Measurements from ENCODE around the gene FBXO27.
"Not testable (repeated sequence)": the region's sequence is repeated elsewhere in the genome, so short reads cannot be mapped to it uniquely, and the experiment has no call there.

FBXO27 gene

DNA sequence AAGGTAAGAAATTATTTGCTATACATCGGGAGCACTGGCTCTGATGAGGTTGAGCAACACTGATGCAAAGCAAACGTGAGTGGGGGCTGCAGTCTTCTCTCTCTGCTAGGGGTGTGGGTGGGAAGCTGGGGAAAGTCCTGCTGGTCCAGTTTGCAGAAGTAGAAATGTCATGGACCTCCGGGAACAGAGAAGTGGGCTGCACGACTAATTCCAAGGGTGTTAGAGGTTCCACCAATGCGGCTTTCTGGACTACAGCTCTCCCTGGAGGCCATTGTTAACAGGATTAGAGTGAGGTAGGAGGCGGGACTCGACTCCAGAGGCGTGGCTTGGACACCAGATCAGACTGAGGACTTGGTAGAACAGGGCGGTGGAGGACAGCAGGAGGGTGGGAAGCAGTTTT lies 5.7 kb upstream of the FBXO27 start:
- DNase-seq: peak; percentile 31

- DNase-seq: no peak
These were observed 4.8 kb upstream of the FBXO27 start for GRCh38 chr19:39037194-39037593.

- no peak for DNase-seq
These were observed 4.2 kb upstream of the FBXO27 start for GRCh38 chr19:39036581-39036980.

DNA sequence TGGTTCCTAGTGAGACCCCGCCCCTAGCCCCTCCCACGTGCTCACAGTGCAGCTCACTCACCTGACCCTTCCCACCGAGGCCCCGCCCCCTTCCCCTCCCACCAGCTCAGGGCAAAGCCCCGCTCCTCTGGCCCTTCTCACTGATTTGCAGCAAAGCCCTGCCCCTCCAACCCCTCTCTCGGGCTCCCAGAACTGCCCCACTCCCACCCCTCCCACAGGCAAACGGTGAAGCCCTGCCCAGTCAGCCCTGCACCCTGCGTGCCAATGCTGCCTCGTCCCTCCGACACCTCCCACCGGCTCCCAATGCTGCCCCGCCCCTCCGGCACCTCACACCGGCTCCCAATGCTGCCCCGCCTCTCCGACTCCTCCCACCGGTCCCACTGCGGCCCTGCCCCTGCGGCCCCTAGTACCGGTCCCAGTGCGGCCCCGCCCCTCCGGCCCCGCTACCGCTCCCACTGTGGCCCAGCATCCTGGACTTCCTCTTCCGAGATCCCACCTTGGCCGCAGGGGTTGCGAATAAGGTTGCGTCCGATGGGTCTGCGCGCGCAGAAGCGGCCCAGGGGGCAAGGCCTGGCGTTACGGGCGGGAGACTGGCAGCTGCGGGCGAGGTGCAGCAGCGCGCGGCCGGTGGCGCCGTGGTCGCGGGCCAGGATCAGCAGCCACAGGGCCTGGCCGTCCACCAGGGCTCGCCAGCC lies 834 bp downstream of the FBXO27 start:
- DNase-seq: peak; percentile 91

DNA sequence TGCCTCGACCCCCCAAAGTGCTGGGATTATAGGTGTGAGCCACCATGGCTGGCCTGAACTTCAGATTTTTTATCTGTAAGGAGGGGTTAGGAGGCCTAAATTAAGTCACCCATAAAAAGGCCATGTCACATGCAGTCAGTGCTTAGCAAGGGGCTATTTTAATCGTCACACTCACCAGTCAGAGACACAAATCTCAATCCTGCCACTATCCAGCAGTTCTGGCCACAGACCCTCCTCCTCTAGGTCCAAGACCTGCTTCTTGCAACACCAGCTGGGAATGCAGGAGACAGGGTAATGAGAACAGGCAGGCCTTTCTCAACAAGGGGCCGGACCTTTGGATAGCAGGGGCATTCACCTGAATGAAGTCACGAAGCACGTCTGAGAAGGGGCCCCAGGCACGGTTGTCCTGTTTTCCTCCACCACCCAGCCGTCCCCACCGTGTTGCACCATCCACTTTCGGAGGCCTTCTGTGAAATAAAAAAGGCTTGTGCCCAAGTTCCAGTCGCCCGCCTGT lies 1.4 kb downstream of the FBXO27 start:
- no peak for DNase-seq

GRCh38 chr19:39024875-39025641 lies 7.3 kb downstream of the FBXO27 start:
- no peak for DNase-seq

DNA sequence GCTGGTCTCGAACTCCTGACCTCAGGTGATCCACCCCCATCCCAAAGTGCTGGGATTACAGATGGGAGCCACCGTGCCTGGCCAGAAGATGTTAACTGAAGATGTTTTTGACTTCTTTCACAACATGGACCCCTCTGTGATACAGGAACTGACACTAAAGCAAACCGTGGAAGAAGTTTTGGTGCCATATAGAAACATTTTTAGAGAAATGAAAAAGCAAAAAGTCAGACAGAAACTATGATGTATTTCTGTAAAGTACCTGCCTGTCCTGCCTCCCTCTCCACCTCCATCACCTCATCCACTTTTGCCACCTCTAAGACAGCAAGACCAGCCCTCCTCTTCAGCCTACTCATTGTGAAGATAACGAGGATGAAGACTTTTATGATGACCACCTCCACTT lies 11.3 kb downstream of the FBXO27 start:
- no peak for DNase-seq

- DNase-seq: no peak
These were observed 14.7 kb downstream of the FBXO27 start for GRCh38 chr19:39017646-39018045.

GRCh38 chr19:39017026-39017425 lies 15.3 kb downstream of the FBXO27 start:
- DNase-seq: no peak

DNA sequence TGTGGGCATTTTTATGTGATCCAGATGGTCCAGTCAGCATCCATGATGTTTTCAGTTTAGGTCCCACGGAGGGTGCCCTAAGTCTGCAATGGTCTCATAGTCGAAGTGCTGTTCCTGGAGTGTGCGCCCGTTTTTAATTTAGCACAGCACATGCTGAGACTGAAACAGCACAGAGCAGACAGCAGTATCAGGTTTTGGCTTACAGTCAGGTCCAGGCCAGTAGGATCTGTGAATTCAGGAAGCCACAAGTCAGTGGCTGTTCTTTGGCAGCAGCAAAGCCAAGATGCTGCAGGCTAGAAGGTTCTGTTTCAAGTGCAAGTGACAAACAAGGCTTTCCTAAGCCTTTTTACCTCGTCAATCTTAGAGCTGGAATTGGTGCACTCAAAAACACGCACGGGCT lies 18.3 kb downstream of the FBXO27 start:
- DNase-seq: no peak

- no peak for DNase-seq
These were observed 23.3 kb downstream of the FBXO27 start for GRCh38 chr19:39009001-39009400.

GRCh38 chr19:39008137-39008536 lies 24.2 kb downstream of the FBXO27 start:
- no peak for DNase-seq

GRCh38 chr19:39007096-39007495 lies 25.3 kb downstream of the FBXO27 start:
- DNase-seq: no peak

DNA sequence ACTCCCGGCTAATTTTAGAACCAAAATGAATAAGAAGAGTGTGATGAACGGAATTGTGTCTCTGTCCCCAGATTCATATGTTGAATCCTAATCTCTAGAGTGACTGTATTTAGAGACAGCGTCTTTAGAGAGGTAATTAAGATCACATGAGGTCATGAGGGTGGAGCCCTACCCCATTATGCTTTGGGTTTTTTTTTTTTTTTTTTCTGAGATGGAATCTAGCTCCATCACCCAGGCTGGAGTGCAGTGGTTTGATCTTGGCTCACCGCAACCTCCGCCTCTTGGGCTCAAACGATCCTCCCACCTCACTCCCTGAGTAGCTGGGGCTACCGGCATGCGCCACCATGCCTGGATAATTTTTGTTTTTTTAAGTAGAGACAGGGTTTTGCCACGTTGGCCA lies 27.9 kb downstream of the FBXO27 start:
- DNase-seq: no peak

DNA sequence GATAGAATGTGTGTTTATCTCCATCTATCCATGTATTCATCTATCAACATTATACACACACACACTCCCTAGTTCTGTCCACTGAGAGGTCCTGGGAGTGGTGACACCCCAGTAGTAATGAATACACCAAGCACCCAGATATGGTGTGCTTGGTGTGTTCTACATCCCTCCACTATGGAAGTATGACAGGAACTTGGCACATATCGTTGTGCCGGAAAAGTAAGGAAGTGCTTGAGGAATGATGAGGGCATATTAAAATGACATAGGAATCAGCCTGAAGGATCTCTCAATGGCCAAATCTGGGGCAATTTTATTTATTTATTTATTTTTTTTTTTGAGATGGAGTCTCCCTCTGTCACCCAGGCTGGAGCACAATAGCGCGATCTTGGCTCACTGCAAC lies 28.6 kb downstream of the FBXO27 start:
- DNase-seq: no peak

DNA sequence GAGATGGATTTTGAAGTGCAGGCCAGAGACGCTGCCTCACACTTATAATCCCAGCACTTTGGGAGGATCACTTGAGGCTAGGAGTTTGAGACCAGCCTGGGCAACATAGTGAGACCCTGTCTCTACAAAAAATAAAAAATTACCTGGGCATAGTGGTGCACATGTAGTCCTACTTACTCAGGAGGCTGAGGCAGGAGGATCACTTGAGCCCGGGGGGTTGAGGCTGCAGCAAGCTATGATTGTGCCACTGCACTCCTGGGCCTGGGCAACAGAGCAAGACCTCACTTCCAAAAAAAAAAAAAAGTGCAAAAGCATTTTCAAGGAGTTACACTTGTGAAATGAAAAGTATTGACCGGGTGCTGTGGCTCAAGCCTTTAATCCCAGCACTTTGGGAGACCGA lies 29.2 kb downstream of the FBXO27 start:
- no peak for DNase-seq

DNA sequence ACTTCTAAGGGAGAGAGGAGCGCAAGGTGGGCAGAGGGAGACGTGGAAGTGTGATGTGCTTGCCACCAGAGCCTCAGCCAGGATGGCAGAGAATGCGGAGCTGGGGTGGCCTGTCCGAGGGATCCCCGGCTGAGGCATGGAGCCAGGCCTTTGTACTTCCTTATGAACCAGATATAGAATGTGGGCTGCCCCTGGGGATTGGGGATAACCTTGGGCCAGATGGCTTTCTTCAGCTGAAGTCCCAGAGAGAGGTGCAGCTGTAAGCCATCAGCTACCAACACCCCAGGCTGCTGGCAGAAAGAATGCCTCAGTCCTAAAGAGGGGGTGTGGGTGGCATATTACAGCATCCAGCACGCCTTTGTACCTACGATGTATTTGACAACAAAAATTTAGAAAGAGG lies 31.3 kb downstream of the FBXO27 start:
- no peak for DNase-seq

GRCh38 chr19:38997576-38997975 lies 34.8 kb downstream of the FBXO27 start:
- not testable (repeated sequence) for DNase-seq

DNA sequence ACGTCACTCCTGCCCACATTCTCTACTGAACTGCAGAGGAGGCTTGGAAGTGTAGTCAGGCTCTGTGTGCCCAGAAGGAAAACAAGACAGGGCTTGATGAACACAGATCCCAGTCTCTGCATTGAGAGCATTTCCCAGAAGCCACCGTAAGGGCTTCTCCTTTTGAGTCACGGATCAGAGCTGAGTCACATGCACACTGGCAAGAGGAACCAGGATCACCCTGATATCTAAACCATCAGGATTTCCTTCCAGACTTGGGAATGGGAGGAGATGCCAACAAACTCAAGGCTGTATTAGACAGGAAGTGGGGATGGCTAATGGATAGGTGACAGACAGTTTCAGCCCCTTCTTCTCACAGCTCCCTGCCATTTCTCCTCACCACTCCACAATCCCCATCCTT lies 39.1 kb downstream of the FBXO27 start:
- no peak for DNase-seq

DNA sequence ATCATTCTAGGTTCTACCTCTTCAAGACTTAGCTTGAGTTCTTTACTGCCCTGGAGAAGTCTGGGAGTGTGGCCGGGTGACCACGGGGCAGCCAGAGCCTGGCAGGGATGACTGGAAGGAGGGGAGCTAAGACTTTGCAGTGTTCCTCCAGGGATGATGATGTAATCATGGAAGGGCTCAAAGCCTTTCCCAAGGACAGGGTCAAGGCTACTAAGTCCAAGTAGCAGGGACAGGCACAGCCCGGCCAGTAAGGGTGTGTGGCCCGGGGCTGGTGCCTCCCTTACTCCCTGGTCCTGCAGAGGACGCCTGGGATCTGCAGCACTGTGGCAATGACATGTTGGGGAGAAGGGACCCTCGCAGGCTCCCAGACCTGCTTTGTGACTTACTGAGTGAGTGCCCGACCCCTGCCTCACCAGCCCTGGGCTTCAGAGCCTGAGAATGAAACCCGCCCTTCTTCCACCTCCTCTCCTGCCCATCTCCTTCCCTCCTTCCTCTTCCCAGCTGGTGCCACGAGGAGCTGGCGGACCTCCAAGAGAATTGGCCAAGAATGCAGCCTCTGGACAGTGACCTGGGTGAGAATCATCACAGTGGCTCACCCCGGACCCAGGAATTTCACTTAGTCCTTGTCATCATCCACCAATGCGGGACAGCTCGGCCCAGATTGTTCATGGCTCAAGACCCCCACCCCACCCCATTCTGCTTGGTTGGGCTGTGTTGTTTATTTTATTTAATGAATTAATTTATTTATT lies 41.2 kb downstream of the FBXO27 start:
- DNase-seq: no peak

DNA sequence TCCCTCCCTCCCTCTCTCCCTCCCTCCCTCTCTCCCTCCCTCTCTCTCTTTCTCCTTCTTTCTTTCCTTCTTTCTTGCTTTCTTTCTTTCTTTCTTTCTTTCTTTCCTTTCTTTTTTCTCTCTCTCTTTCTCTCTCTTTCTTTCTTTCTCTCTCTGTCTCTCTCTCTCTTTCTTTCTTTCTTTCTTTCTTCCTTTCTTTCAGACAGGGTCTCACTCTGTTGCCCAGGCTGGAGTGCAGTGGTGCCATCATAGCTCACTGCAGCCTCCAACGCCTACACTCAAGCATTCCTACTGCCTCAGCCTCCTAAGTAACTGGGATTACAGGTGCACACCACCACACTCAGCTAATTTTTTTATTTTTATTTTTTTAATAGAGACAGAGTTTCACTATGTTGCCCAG lies 42.7 kb downstream of the FBXO27 start:
- DNase-seq: not testable (repeated sequence)

DNA sequence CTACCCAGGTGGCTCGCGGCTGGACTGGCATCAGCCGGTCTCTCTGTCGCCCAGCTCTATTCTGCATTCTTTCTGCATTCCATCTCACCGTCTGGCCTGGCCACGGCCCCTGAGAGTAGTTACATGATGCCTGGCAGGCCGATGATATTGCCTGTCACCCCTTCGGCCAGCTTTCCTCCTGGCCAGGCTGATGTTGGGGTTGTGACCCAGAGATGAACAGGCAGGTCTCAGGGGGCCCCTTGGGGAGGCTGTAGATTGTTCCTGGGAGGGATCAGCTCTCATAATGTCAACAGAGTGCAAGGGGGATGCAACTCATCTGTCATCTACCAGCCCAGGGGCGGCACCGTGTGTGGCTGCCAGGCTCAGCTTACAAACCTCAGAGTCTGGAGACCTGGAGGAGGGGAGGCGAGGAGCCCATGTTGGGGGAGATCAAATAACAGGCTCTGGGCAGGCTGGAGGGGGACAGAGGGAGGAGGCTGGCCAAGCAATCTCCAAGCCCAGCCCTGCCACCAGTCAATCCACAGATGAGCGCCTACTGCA lies 43.2 kb downstream of the FBXO27 start:
- DNase-seq: no peak

DNA sequence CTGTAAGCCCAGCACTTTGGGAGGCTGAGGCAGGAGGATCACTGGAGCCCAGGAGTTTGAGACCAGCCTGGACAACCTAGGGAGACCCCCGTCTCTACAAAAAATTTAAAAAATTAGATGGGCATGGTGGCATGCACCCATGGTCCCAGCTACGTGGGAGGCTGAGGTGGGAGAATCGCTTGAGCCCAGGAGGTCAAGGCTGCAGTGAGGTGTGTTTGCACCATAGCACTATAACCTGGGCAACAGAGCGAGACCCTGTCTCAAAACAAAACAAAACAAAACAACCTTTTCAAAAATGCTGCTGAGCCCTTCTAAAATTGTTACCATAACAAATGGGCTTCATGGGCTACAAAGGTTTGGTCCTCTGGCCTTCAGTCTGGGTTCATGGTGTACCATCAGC lies 43.7 kb downstream of the FBXO27 start:
- DNase-seq: not testable (repeated sequence)
